ENCODE measurements around the gene CPOX. TPM values are rescaled to one million over a fixed set of nuclear protein-coding genes. Genes with fewer than 3 reads are reported as not detected.

CPOX gene
- total and polyA plus RNA-seq, 8 donors, result 4.1 to 43.7 (median 14.9) TPM

DNA sequence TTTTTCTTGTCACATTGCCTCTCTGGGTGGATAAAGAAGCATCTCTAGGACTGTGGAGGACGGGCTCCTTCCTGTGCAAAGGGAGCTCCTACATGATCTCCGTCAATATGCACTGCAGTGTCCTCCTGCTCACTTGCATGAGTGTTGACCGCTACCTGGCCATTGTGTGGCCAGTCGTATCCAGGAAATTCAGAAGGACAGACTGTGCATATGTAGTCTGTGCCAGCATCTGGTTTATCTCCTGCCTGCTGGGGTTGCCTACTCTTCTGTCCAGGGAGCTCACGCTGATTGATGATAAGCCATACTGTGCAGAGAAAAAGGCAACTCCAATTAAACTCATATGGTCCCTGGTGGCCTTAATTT, 61.2 kb downstream of the CPOX start:
- 66 to 85% (median 79%) methylated on average over 5 of the region's 5 CpGs for WGBS, 5 donors
- H3K4me3 ChIP-seq, result no peak overlapping the region
- no peaks in the 10 kb centered on the region for H3K27me3 ChIP-seq
- DNase-seq, result no peak
- TF ChIP-seq, protein P1, sequence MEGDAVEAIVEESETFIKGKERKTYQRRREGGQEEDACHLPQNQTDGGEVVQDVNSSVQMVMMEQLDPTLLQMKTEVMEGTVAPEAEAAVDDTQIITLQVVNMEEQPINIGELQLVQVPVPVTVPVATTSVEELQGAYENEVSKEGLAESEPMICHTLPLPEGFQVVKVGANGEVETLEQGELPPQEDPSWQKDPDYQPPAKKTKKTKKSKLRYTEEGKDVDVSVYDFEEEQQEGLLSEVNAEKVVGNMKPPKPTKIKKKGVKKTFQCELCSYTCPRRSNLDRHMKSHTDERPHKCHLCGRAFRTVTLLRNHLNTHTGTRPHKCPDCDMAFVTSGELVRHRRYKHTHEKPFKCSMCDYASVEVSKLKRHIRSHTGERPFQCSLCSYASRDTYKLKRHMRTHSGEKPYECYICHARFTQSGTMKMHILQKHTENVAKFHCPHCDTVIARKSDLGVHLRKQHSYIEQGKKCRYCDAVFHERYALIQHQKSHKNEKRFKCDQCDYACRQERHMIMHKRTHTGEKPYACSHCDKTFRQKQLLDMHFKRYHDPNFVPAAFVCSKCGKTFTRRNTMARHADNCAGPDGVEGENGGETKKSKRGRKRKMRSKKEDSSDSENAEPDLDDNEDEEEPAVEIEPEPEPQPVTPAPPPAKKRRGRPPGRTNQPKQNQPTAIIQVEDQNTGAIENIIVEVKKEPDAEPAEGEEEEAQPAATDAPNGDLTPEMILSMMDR (IDR thresholded peaks at IDR 0.05), result no peak
- TF ChIP-seq EP300 (IDR thresholded peaks at IDR 0.05) (no peak), POLR2AphosphoS5 (IDR thresholded peaks at IDR 0.05) (no peak), POLR2A (IDR thresholded peaks at IDR 0.05) (no peak)
- no peaks in the 10 kb centered on the region for H3K4me1 ChIP-seq
- no peaks in the 10 kb centered on the region for H3K36me3 ChIP-seq
- H3K27ac ChIP-seq, result no peak overlapping the region
- H3K9me3 ChIP-seq, result no peaks in the 10 kb centered on the region
- intact Hi-C loops (cut with DNase I; ENCODE audit: low total_unique reads), result no loop called here

DNA sequence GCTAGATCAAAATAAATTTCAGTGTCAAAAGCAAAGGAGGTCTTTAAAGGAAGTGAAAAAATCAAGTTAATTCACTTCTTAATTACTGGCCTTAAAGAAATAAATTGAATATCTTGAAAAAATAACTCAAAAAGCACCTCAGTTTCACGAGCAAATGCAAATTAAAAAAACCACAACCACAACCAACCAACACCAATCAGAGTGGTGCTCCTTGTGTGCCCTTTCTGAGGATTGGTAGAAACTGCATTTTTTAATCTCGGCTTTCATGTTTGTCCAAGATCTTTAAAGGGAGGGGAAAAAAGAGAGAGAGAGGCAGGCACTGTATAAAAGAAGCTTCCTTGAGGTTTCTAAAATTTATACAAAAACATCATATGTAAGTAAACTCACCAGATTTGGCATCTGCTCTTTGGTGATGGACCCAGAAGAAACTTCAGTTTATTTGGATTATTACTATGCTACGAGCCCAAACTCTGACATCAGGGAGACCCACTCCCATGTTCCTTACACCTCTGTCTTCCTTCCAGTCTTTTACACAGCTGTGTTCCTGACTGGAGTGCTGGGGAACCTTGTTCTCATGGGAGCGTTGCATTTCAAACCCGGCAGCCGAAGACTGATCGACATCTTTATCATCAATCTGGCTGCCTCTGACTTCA, 61.7 kb downstream of the CPOX start, which contains the start of gene GPR15:
Gene GPR15 (plus strand): TSS at position 357 of the 653 bp plus-strand sequence. CDS start 56 bp downstream, at position 413.
- intact Hi-C loops (cut with DNase I; ENCODE audit: low total_unique reads), result no loop called here
- Histone ChIP-seq H3K27ac (no peak within 1 kb of the TSS), H3K9me3 (no peaks in the 10 kb centered on the region), H3K4me3 (no peak within 1 kb of the TSS), H3K36me3 (no peaks in the 10 kb centered on the region), H3K4me1 (no peaks in the 10 kb centered on the region), H3K27me3 (no peaks in the 10 kb centered on the region)
- TF ChIP-seq POLR2AphosphoS5 (IDR thresholded peaks at IDR 0.05), result no peak
- no peak for TF ChIP-seq POLR2A (IDR thresholded peaks at IDR 0.05)
- TF ChIP-seq EP300 (IDR thresholded peaks at IDR 0.05), result no peak
- TF ChIP-seq, protein P1 (IDR thresholded peaks at IDR 0.05), result no peak
- no peak for DNase-seq
- 69 to 81% (median 71%) methylated on average over 7 of the region's 7 CpGs for WGBS, 5 donors

DNA sequence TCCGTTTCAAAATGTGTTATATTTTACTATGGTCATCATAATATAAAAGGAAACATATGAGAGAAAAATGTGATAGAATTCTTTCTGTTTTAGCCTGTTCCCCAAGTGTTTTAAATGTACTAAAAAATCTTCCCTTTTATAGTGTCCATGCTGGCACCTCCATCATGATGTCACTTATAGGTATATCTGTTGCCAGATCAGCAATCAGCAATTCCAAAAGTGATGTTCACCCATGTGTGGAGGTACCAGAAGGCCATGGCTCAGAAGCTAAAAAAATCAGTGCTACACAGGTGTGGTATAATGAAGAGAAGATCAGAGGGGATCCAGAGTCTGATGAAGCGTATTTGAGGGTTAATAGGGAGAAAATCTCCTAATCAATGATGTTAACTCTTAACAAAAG, 62.7 kb downstream of the CPOX start:
- intact Hi-C loops (cut with DNase I; ENCODE audit: low total_unique reads), result no loop called here

DNA sequence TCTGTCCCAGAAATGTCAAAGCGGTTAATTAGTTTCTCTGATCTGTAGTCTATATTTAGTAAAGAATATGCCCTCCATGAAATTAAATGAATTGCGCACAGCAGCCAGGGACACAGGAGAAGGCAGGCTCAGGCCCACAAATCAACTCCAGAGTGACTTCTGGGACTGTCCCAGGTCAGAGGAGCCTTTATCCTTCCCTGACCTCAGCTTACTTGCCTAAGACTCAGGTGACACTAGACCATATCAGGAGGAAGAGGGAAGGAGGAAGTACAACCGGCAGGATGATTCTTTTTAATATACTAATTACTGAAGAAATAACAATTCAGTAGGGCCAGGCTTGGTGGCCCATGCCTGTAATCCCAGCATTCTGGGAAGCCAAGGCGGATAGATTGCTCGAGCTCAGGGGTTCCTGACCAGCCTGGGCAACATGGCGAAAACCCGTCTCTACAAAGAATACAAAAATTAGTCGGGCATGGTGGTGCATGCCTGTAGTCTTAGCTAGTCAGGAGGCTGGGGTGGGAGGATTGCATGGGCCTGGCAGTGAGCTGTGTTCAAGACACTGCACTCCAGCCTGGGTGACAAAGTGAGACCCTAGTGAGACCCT, 63.5 kb downstream of the CPOX start:
- H3K36me3 ChIP-seq, result no peaks in the 10 kb centered on the region
- DNase-seq, result no peak
- H3K27ac ChIP-seq, result no peak overlapping the region

More for the DNA sequence above, 62.7 kb downstream of the CPOX start:
- H3K27ac ChIP-seq, result no peak overlapping the region
- whole genome bisulfite sequencing, 5 donors, result 89 to 96% (median 92%) methylated on average over 2 of the region's 2 CpGs
- DNase-seq, result no peak
- H3K9me3 ChIP-seq, result no peaks in the 10 kb centered on the region
- H3K27me3 ChIP-seq, result no peaks in the 10 kb centered on the region
- H3K4me3 ChIP-seq, result no peak overlapping the region
- no peaks in the 10 kb centered on the region for H3K36me3 ChIP-seq
- H3K4me1 ChIP-seq, result no peaks in the 10 kb centered on the region
- TF ChIP-seq, protein P1 (IDR thresholded peaks at IDR 0.05), result no peak
- no peak for TF ChIP-seq EP300 (IDR thresholded peaks at IDR 0.05)
- TF ChIP-seq POLR2AphosphoS5 (IDR thresholded peaks at IDR 0.05), result no peak
- TF ChIP-seq POLR2A (IDR thresholded peaks at IDR 0.05), result no peak

More for the DNA sequence above, 63.5 kb downstream of the CPOX start:
- intact Hi-C loops (cut with DNase I; ENCODE audit: low total_unique reads), result no loop called here
- H3K9me3 ChIP-seq, result no peaks in the 10 kb centered on the region
- no peaks in the 10 kb centered on the region for H3K4me1 ChIP-seq
- 84 to 92% (median 88%) methylated on average over 8 of the region's 8 CpGs for WGBS, 5 donors
- H3K27me3 ChIP-seq, result no peaks in the 10 kb centered on the region
- TF ChIP-seq POLR2AphosphoS5 (IDR thresholded peaks at IDR 0.05) (no peak), POLR2A (IDR thresholded peaks at IDR 0.05) (no peak), EP300 (IDR thresholded peaks at IDR 0.05) (no peak)
- TF ChIP-seq, protein P1 (IDR thresholded peaks at IDR 0.05), result no peak
- H3K4me3 ChIP-seq, result no peak overlapping the region

Other genes starting within 250 kb of the CPOX start
- gene OR5K4, start 239.8 kb downstream of the CPOX start, total RNA-seq, result not detected
- gene OR5K4, start 239.8 kb downstream of the CPOX start, polyA plus RNA-seq, result not detected
- not detected for gene OR5K3, start 202.9 kb downstream of the CPOX start, total RNA-seq
- gene OR5K3, start 202.9 kb downstream of the CPOX start, polyA plus RNA-seq, result not detected
- gene OR5K1, start 130.4 kb downstream of the CPOX start, total RNA-seq, result not detected
- not detected for gene OR5K1, start 130.4 kb downstream of the CPOX start, polyA plus RNA-seq
- not detected for gene OR5K2, start 95.9 kb downstream of the CPOX start, total RNA-seq
- not detected for gene OR5K2, start 95.9 kb downstream of the CPOX start, polyA plus RNA-seq
- gene CLDND1, start 70.7 kb downstream of the CPOX start, total RNA-seq, result 100 to 1,000 TPM in 3 of 5 donors, 10 to 100 TPM in 2; 64.9 to 161 (median 144) TPM
- gene CLDND1, start 70.7 kb downstream of the CPOX start, polyA plus RNA-seq, result 10 to 100 TPM; 20.6 to 43.7 (median 24.8) TPM
- not detected for gene GPR15, start 61.6 kb downstream of the CPOX start, total RNA-seq
- under 1 TPM in 1 of 3 donors, not detected in 2; 0.25 TPM for gene GPR15, start 61.6 kb downstream of the CPOX start, polyA plus RNA-seq
- 100 to 1,000 TPM in 1 of 5 donors, 10 to 100 TPM in 3, not detected in 1; 13.6 to 129 (median 40.3) TPM for gene ST3GAL6, start 169.7 kb upstream of the CPOX start, total RNA-seq
- gene ST3GAL6, start 169.7 kb upstream of the CPOX start, polyA plus RNA-seq, result 1 to 10 TPM; 5.8 to 7.7 (median 6.1) TPM